Activated CD8-positive, alpha-beta memory T cell treated with anti-CD3 and anti-CD28 coated beads, Interleukin-2, amount 50 U/mL, for 1 hour (primary cell): ENCODE results near the gene ASTN2.

Experiments
- DNase-seq: peaks from one replicate; pipeline ENCODE4 v3.0.0-alpha.2; 2020; ENCODE audit errors: extremely low read depth

Gene ASTN2

GRCh38 chr9:116812231-116813030, 602.4 kb downstream of the ASTN2 start:
- DNase-seq = no peak

- no peak for DNase-seq
Observed at GRCh38 chr9:116809656-116810055, 605.2 kb downstream of the ASTN2 start.

GRCh38 chr9:116806075-116806474, 608.8 kb downstream of the ASTN2 start:
- no peak for DNase-seq

GRCh38 chr9:116800885-116801284, 614.0 kb downstream of the ASTN2 start:
- no peak for DNase-seq

- DNase-seq = no peak
Observed at GRCh38 chr9:116800074-116800473, 614.8 kb downstream of the ASTN2 start.

GRCh38 chr9:116798521-116798920, 616.3 kb downstream of the ASTN2 start:
- no peak for DNase-seq

- DNase-seq = no peak
Observed at GRCh38 chr9:116797276-116797675, 617.6 kb downstream of the ASTN2 start.

GRCh38 chr9:116796669-116797068, 618.2 kb downstream of the ASTN2 start:
- DNase-seq = no peak

- no peak for DNase-seq
Observed at GRCh38 chr9:116795821-116796220, 619.0 kb downstream of the ASTN2 start.

GRCh38 chr9:116792271-116792670, 622.6 kb downstream of the ASTN2 start:
- DNase-seq = no peak

- DNase-seq = no peak
Observed at GRCh38 chr9:116791326-116791725, 623.5 kb downstream of the ASTN2 start.

GRCh38 chr9:116789081-116789480, 625.8 kb downstream of the ASTN2 start:
- no peak for DNase-seq

- no peak for DNase-seq
Observed at GRCh38 chr9:116786737-116787136, 628.1 kb downstream of the ASTN2 start.

GRCh38 chr9:116777116-116777515, 637.7 kb downstream of the ASTN2 start:
- DNase-seq = no peak

- DNase-seq = no peak
Observed at GRCh38 chr9:116774421-116775180, 640.3 kb downstream of the ASTN2 start.

- DNase-seq = no peak
Observed at GRCh38 chr9:116767219-116767618, 647.6 kb downstream of the ASTN2 start.

GRCh38 chr9:116765011-116765410, 649.8 kb downstream of the ASTN2 start:
- DNase-seq = no peak

GRCh38 chr9:116763770-116764169, 651.1 kb downstream of the ASTN2 start:
- no peak for DNase-seq

- no peak for DNase-seq
Observed at GRCh38 chr9:116760636-116761035, 654.2 kb downstream of the ASTN2 start.

- no peak for DNase-seq
Observed at GRCh38 chr9:116757030-116757429, 657.8 kb downstream of the ASTN2 start.

- no peak for DNase-seq
Observed at GRCh38 chr9:116753389-116753788, 661.5 kb downstream of the ASTN2 start.

GRCh38 chr9:116750510-116750909, 664.3 kb downstream of the ASTN2 start:
- DNase-seq = no peak

GRCh38 chr9:116749772-116750171, 665.1 kb downstream of the ASTN2 start:
- DNase-seq = no peak
